Measurements from ENCODE around the gene ZSWIM1. TPM values are rescaled to one million over a fixed set of nuclear protein-coding genes. Genes with fewer than 3 reads are reported as not detected.

ZSWIM1 gene
- total and polyA plus RNA-seq, 2 of the 13 experiments (the other 11 are each of a cell fraction or from before 2014, with no cell fraction given) = 9.5 to 11.7 TPM

GRCh38 chr20:45927071-45927878 lies 46.2 kb downstream of the ZSWIM1 start (continued):
- TF ChIP-seq KMT2B (CRISPR knock-in tag; IDR thresholded peaks at IDR 0.05) = 0 out of 2 replicates have a peak, but pooled peaks have one; percentile 53
- TF ChIP-seq SMAD3 (CRISPR knock-in tag; IDR thresholded peaks at IDR 0.05) = peak; percentile 95
- 0 out of 2 replicates have a peak, but pooled peaks have one; percentile 32 for TF ChIP-seq ZNF646 (CRISPR knock-in tag; IDR thresholded peaks at IDR 0.05)
- peak; percentile 83 for TF ChIP-seq ZNF607 (CRISPR knock-in tag; IDR thresholded peaks at IDR 0.05; ENCODE audit: borderline replicate concordance)
- peak in 1 of 2 experiments; percentile 65; a peak in 1 of 4 replicates for TF ChIP-seq KLF16 (CRISPR knock-in tag; IDR thresholded peaks at IDR 0.05)
- peak; percentile 70 for TF ChIP-seq ZNF687 (CRISPR knock-in tag; IDR thresholded peaks at IDR 0.05)
- TF ChIP-seq ZNF3 (CRISPR knock-in tag; IDR thresholded peaks at IDR 0.05) = peak; percentile 97
- peak; percentile 87; the same call in 1 of the 2 replicates for TF ChIP-seq FOXJ3 (CRISPR knock-in tag; IDR thresholded peaks at IDR 0.05; ENCODE audit: borderline replicate concordance)
- peak; percentile 54; the same call in 1 of the 2 replicates for TF ChIP-seq ZNF441 (CRISPR knock-in tag; IDR thresholded peaks at IDR 0.05; ENCODE audit: borderline replicate concordance)
- TF ChIP-seq ZFP1 (CRISPR knock-in tag; IDR thresholded peaks at IDR 0.05) = peak; percentile 89; the same call in 1 of the 2 replicates
- TF ChIP-seq ZBTB46 (CRISPR knock-in tag; IDR thresholded peaks at IDR 0.05; ENCODE audit: borderline replicate concordance) = peak; percentile 25; the same call in 1 of the 2 replicates
- no peak for TF ChIP-seq ZFP37 (CRISPR knock-in tag; IDR thresholded peaks at IDR 0.05; ENCODE audit: borderline replicate concordance)
- peak; percentile 87; the same call in 1 of the 2 replicates for TF ChIP-seq SPEN (CRISPR knock-in tag; IDR thresholded peaks at IDR 0.05; ENCODE audit: low read depth)
- peak; percentile 66 for TF ChIP-seq ZMAT3 (CRISPR knock-in tag; conservative IDR thresholded peaks at IDR 0.05)
- TF ChIP-seq MTF2 (CRISPR knock-in tag; IDR thresholded peaks at IDR 0.05; ENCODE audit: borderline replicate concordance) = no peak
- peak; percentile 48; the same call in 1 of the 2 replicates for TF ChIP-seq MTA1 (CRISPR knock-in tag; IDR thresholded peaks at IDR 0.05; ENCODE audit: borderline replicate concordance)
